Smooth muscle cell (in vitro differentiated cells): ENCODE measurements around the gene BCL7B. TPM values are rescaled to one million over a fixed set of nuclear protein-coding genes. Genes with fewer than 3 reads are reported as not detected.

Source experiments
- DNase-seq: peaks from one replicate; lab custom pipeline; 2025; ENCODE audit not compliant: unreplicated experiment; lab: John Stamatoyannopoulos, UW
- H2AFZ ChIP-seq: fragments of 200-600 bp; sonication (generic); 2 replicates; pipeline ENCODE4 v1.6.0; 2016; ENCODE audit warnings: antibody characterized with exemption, low read depth, mild to moderate bottlenecking
- H3F3A ChIP-seq: fragments of 200-600 bp; sonication (generic); 2 replicates; pipeline ENCODE4 v1.6.0; 2017; ENCODE audit warnings: antibody characterized with exemption, low read depth
- H3K27ac ChIP-seq: fragments of 200-600 bp; sonication (generic); 2 replicates; pipeline ENCODE4 v1.5.1; 2016; ENCODE audit warnings: low read depth, mild to moderate bottlenecking
- H3K27me3 ChIP-seq: fragments of 200-600 bp; sonication (generic); 2 replicates; pipeline ENCODE4 v1.6.1; 2016; ENCODE audit warnings: low read depth, mild to moderate bottlenecking
- H3K36me3 ChIP-seq: fragments of 200-600 bp; sonication (generic); 2 replicates; pipeline ENCODE4 v1.5.1; 2016; ENCODE audit warnings: low read depth
- H3K4me1 ChIP-seq: fragments of 200-600 bp; sonication (generic); 2 replicates; pipeline ENCODE4 v1.5.1; 2016; ENCODE audit warnings: low read depth
- H3K4me2 ChIP-seq: fragments of 200-600 bp; sonication (generic); 2 replicates; pipeline ENCODE4 v1.6.0; 2016; ENCODE audit warnings: mild to moderate bottlenecking
- H3K4me3 ChIP-seq: fragments of 200-600 bp; sonication (generic); 2 replicates; pipeline ENCODE4 v1.5.1; 2016; ENCODE audit warnings: mild to moderate bottlenecking
- H3K79me2 ChIP-seq: fragments of 200-600 bp; sonication (generic); 2 replicates; pipeline ENCODE4 v1.6.0; 2016; ENCODE audit warnings: low read depth, mild to moderate bottlenecking
- H3K9ac ChIP-seq: fragments of 200-600 bp; sonication (generic); 2 replicates; pipeline ENCODE4 v1.6.0; 2016; ENCODE audit warnings: low read depth
- H3K9me3 ChIP-seq: fragments of 200-600 bp; sonication (generic); replicated peaks from 2 replicates; pipeline ENCODE4 v1.5.1; 2016; ENCODE audit warnings: low read depth
- H4K20me1 ChIP-seq: fragments of 200-600 bp; sonication (generic); 2 replicates; pipeline ENCODE4 v1.6.0; 2016; ENCODE audit warnings: low read depth
- WGBS: methylation state at CpG from one replicate; pipeline ENCODE4 v1.1.7; 2016; ENCODE audit warnings: low lambda C conversion rate; 5-methylcytosine and 5-hydroxymethylcytosine counted together
- polyA plus RNA-seq: library from polyadenylated mRNA; unstranded; fragments of >200 nt; fragmentation: Nextera tagmentation; extraction: Ambion mirVana; gene quantifications from 2 replicates; pipeline ENCODE4 v1.2.1, GENCODE V29; 2016
- total RNA-seq: library from RNA; depleted of rRNA; stranded (reverse); fragments of >200 nt; gene quantifications from 2 replicates; pipeline ENCODE4 v1.2.3, GENCODE V29; 2014
- TF ChIP-seq, protein P1 (sequence below): fragments of 200-600 bp; sonication (generic); IDR thresholded peaks from 2 replicates; pipeline ENCODE4 v1.5.1; 2017; ENCODE audit warnings: borderline replicate concordance, mild to moderate bottlenecking, antibody characterized with exemption; ENCODE audit not compliant: insufficient read depth, poor library complexity, severe bottlenecking

The BCL7B gene
- total and polyA plus RNA-seq, 2 experiments from 2014 or later = 30.7 to 31.9 TPM

DNA sequence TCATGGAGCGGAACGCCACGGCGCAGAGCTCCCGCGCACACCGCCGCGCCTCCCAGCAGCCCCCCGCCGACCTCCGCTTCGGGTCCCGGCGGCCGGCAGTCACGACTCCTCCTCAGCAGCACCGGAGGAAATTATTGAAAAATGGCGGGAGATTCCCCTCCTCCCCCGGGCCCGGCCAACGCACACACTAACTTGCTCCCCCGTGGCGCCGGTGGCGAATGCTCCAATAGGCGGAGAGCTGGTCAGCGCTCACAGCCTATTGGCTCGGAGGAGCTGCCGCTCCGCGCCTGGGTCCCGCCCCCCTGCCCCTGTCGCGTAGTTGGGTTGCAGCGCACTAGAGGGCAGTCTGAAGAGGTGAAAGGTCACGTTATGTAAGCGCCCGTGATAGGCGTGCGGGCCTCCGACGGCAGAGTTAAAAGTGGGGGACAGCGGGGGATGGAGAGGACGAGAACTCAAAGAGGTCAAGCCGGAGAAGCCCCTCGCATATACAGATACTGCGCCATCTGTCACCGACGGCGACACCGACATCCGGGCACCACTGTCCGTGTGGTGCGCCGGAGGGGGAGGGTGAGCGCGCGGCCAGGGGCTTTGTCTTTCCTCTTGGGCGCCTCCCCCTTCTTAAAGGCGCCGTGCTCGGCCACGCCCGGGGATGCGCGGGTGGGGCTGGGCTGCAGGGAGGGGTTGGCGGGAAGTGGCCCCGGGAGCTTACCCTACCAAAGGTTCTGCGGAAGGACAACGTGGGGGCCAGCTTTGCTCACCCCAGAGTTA, 35.2 kb downstream of the BCL7B start, which contains the start of gene BAZ1B:
BAZ1B (minus strand) TSS at position 189 of the 768 bp plus-strand sequence. CDS start 360 bp downstream, outside the sequence.
- Histone ChIP-seq H2AFZ (peak within 1 kb of the TSS; percentile 80), H3K36me3 (peaks cover 6% of the 10 kb centered on the region), H3K4me1 (peaks cover 23% of the 10 kb centered on the region), H3F3A (peaks cover 14% of the 10 kb centered on the region), H3K9me3 (no peaks in the 10 kb centered on the region), H3K4me2 (peak within 1 kb of the TSS; percentile 98), H3K4me3 (peak within 1 kb of the TSS; percentile 97), H3K27me3 (no peaks in the 10 kb centered on the region), H3K79me2 (peaks cover 44% of the 10 kb centered on the region), H3K9ac (peak within 1 kb of the TSS; percentile 63), H3K27ac (peak within 1 kb of the TSS; percentile 54), H4K20me1 (peaks cover 34% of the 10 kb centered on the region)
- peak; percentile 93 for DNase-seq
- TF ChIP-seq, protein P1, sequence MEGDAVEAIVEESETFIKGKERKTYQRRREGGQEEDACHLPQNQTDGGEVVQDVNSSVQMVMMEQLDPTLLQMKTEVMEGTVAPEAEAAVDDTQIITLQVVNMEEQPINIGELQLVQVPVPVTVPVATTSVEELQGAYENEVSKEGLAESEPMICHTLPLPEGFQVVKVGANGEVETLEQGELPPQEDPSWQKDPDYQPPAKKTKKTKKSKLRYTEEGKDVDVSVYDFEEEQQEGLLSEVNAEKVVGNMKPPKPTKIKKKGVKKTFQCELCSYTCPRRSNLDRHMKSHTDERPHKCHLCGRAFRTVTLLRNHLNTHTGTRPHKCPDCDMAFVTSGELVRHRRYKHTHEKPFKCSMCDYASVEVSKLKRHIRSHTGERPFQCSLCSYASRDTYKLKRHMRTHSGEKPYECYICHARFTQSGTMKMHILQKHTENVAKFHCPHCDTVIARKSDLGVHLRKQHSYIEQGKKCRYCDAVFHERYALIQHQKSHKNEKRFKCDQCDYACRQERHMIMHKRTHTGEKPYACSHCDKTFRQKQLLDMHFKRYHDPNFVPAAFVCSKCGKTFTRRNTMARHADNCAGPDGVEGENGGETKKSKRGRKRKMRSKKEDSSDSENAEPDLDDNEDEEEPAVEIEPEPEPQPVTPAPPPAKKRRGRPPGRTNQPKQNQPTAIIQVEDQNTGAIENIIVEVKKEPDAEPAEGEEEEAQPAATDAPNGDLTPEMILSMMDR = no peak
- under 1% methylated on average over 63 of the region's 71 CpGs for WGBS

DNA sequence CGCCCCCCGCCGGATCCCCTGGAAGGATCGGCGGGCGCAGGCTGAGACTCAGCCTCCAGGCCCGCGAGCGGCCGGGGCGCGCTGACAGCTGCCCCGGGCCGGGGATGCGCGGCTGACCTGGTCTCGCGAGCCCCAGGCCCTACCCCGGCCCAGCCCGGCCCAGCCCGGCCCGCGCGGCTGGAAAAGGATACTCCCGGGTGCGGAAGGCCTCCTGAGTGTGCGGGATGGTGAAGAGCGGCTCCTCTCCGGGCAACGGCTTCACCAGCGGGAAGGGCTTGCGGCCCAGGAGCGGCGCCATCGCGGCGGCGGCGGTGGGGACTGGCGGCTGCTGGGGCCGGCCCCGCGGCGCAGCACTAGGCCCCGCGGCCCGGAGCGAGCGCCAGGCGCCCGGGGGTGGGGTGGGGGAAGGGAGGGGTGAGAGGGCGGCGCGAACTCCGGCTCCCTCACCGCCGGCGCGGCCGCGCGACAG, 35.8 kb downstream of the BCL7B start:
- peak overlapping the region; percentile 68 for H2AFZ ChIP-seq
- TF ChIP-seq, protein P1 = no peak
- H3K27ac ChIP-seq = peak overlapping the region; percentile 54
- peaks cover 14% of the 10 kb centered on the region for H3F3A ChIP-seq
- peaks cover 23% of the 10 kb centered on the region for H3K4me1 ChIP-seq
- peak overlapping the region; percentile 98 for H3K4me2 ChIP-seq
- peaks cover 7% of the 10 kb centered on the region for H3K36me3 ChIP-seq
- peak; percentile 73 for DNase-seq
- peaks cover 40% of the 10 kb centered on the region for H4K20me1 ChIP-seq
- H3K27me3 ChIP-seq = no peaks in the 10 kb centered on the region
- no peaks in the 10 kb centered on the region for H3K9me3 ChIP-seq
- peak overlapping the region; percentile 97 for H3K4me3 ChIP-seq
- peaks cover 51% of the 10 kb centered on the region for H3K79me2 ChIP-seq
- WGBS = 1% methylated on average over 19 of the region's 62 CpGs
- peak overlapping the region; percentile 63 for H3K9ac ChIP-seq

- Histone ChIP-seq H2AFZ (peak overlapping the region; percentile 68), H3K36me3 (peaks cover 7% of the 10 kb centered on the region), H3K4me1 (peaks cover 23% of the 10 kb centered on the region), H3K9ac (peak overlapping the region; percentile 63), H3K79me2 (peaks cover 58% of the 10 kb centered on the region), H3F3A (peaks cover 14% of the 10 kb centered on the region), H3K4me3 (peak overlapping the region; percentile 97), H3K27ac (peak overlapping the region; percentile 54), H3K27me3 (no peaks in the 10 kb centered on the region), H4K20me1 (peaks cover 48% of the 10 kb centered on the region), H3K9me3 (no peaks in the 10 kb centered on the region), H3K4me2 (peak overlapping the region; percentile 98)
- DNase-seq = no peak
- WGBS = under 1% methylated on average over 36 of the region's 36 CpGs
- TF ChIP-seq, protein P1 = no peak
Observed at GRCh38 chr7:73520673-73521635, 36.5 kb downstream of the BCL7B start.
